Tongue (tissue), 2 donors: ENCODE data around the gene PCAT7. TPM values are rescaled to one million over a fixed set of nuclear protein-coding genes. Genes with fewer than 3 reads are reported as not detected.
"Not testable (repeated sequence)": the region's sequence is repeated elsewhere in the genome, so short reads cannot be mapped to it uniquely, and the experiment has no call there.

Experiments used
- DNase-seq: peaks from one replicate; pipeline ENCODE4 v3.0.0-alpha.2; 2015
- total RNA-seq: library from RNA; depleted of rRNA; stranded (reverse); fragments of >200 nt; gene quantifications from one replicate; pipeline ENCODE4 v1.2.3, GENCODE V29; 2014

Gene PCAT7
- total RNA-seq, 1 donor from 2014 or later = not detected

GRCh38 chr9:94564279-94564678, 9.4 kb downstream of the PCAT7 start:
- DNase-seq = not testable (repeated sequence)

DNA sequence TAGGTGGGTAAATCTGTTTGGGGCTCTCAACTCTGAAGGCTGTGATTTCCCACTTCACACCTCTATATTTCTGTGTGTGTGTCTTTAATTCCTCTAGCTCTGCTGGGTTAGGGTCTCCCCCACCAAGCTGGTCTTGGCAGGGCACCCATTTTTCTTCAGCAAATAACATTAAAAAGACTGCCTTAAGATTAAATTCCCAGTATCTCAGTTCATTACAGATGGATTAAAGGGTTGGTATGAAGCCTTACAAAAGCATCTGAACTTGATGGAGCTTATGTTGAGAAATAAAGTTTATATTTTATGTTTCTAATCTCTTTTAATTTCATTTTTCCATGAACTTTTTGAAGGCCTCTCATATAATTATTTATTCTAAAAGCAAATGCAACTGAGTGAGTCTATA, 11.7 kb downstream of the PCAT7 start:
- DNase-seq = no peak

- DNase-seq = no peak
These were observed 12.4 kb downstream of the PCAT7 start for GRCh38 chr9:94567271-94567670.

DNA sequence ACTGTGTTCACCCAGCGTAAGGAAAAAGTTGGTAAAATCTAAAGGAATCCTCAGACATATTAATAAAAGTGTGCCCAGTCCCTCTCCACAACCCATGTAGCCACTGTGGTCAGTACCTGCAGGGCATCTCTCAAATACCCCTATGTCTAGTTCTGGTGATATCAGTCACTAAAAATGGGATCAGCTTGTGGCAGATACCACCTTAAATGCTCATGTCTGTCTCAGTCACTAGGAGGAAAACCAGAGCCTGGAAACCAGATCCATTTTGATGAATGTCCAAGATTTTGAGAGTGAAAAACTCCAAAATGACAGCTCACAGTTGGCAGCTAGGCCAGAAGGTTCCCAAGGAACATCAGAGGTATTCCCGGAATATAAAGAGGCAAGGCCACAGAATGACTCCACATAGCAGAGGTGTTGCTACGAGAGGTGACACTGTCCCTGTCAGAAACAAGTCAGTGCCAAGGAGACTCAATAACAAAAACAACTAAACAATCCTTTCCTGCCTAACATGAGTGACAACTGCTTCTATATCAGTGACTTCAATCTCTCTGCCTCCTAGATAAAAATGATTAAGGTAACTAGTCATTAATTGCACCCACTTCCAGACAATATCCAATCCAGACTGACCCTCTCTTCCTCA, 13.5 kb downstream of the PCAT7 start:
- DNase-seq = no peak

- no peak for DNase-seq
These were observed 14.3 kb downstream of the PCAT7 start for GRCh38 chr9:94568972-94569712.

DNA sequence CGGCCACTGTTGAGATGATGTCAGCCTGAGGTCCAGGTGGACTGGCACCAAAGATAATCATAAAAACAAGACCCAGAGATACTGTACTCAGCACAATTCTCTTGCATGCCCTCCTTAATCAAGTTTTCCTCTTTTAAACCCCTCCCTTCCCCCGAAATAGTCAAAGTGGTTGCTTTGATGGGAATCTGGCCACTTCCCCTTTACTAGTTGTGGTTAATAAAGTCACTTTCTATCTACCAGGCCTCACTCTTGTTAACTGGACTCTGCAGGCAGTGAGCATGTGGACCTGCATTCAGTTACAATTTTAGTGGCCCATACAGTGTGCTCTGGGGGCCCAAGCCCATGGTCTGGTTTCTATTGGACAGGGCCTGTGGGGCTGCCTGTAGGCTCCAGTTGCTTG, 21.2 kb downstream of the PCAT7 start:
- DNase-seq = no peak

DNA sequence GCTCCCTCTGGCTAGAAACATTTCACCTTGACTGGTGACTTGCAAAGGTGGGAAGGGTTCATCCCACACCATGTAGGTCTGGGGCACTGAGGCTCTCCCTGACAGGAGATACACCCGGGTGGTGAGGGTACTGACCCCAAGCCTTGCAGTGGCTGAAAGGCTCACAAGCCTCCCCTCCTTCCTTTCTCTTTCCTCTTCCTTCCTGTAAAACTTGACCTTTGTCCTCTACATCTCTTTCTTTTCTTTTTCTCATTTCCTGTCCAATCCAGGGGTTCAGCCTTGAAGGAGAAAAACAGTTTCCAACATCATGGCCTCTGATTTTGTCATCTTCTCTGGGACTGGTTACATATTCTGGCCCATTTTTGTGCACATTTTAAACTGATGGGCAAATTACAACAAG, 22.2 kb downstream of the PCAT7 start:
- no peak for DNase-seq

DNA sequence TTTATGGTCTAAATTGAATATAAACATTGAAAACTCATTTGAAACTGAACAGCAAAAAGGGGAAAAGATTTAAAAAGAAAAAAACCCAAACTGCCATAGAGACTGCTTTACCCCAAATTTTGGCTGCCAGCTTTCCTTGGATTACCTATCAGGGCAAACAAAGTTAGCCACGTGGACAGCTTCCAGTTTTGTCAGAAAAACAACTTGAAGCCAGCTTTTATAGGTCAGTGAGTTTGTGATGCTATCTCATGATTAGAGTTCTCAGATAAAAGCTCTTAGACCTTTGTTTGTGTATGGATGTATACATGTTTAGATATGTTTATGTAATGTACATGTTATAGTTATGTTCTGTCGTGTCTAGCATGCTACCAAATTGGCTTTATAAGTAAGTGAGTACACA, 22.7 kb downstream of the PCAT7 start:
- DNase-seq = no peak

- no peak for DNase-seq
These were observed 26.8 kb downstream of the PCAT7 start for GRCh38 chr9:94581728-94582127.

DNA sequence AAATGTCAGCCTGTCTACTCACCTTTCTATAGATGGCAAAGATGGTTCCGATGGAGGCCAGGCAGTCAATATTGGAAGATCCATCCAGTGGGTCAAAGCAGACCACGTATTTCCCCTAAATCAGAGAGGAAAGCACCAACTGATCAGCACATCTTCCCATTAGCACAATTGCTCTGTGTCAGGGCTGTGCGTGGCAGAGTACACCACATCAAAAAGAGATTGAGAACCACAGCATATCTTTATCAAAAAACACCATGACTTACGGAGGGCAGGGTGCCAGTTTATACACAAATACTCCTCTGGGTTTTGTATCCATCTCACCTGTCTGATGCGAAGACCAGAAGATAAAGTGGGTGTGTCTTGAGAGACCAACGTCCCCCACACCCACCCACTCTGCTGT, 29.7 kb downstream of the PCAT7 start:
- no peak for DNase-seq

- no peak for DNase-seq
These were observed 31.4 kb downstream of the PCAT7 start for GRCh38 chr9:94586316-94586715.

DNA sequence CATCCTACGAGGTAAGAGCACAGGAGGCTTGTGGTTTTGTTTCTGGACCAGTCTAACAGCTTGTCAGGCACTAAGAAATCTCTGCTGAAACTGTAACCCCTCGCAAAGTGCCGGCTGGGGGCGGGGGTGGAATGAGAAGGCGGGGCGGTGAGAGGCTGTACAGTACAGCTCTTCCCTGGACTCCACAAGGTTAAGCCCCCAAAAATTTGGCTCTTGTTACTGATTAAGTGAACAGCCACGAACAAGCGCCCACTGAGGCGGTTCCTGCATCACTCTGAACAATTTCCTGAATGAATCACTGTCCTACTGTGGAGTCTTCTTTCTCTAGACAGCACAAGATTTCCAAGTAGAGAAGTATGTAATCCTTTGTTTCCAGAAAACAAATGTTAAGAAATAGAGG, 31.9 kb downstream of the PCAT7 start:
- DNase-seq = no peak

DNA sequence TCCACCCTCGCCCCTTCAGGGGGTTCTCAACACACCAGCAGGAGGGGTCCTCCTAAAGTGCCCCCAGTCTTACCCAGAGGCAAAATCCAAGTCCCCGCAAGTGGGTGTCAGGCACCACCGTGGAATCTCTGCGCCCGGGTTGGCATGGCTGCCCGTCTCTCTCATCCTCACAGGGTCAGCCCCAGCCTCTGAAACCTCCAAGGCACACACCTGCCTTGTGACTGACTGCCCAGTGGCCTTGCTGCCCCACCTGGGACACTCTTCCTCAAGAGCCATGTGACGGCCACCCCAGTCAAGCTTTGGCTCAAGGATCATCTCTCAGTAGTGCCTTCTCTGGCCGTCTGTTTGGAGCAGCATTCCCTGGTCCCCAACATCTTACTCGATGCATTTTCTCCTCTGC, 33.8 kb downstream of the PCAT7 start:
- no peak for DNase-seq

GRCh38 chr9:94591046-94591545, 36.2 kb downstream of the PCAT7 start:
- not testable (repeated sequence) for DNase-seq

GRCh38 chr9:94591876-94592275, 37.0 kb downstream of the PCAT7 start:
- no peak for DNase-seq

DNA sequence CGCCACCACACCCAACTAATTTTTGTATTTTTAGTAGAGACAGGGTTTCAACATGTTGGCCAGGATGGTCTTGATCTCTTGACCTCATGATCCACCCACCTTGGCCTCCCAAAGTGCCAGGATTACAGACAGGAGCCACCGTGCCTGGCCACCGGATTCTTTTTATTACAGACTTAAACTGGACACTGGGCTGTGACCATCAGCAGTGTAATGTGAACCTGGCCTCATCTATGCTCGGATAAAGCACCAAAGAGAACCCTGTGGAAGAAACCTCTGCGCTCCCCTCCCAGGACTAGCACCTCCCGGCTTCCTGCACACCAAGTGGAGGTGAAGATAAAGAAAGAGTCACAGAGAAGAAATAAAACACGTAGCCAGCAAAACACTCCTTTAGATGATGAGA, 37.8 kb downstream of the PCAT7 start:
- DNase-seq = not testable (repeated sequence)

GRCh38 chr9:94593459-94594345, 38.8 kb downstream of the PCAT7 start, which contains the start of gene FBP2:
TSS of gene FBP2 (minus strand) at chr9:94593824. CDS start at chr9:94593726, 98 bp downstream.
- DNase-seq = peak; percentile 49

- DNase-seq = no peak
These were observed 44.2 kb downstream of the PCAT7 start for GRCh38 chr9:94599102-94599501.

DNA sequence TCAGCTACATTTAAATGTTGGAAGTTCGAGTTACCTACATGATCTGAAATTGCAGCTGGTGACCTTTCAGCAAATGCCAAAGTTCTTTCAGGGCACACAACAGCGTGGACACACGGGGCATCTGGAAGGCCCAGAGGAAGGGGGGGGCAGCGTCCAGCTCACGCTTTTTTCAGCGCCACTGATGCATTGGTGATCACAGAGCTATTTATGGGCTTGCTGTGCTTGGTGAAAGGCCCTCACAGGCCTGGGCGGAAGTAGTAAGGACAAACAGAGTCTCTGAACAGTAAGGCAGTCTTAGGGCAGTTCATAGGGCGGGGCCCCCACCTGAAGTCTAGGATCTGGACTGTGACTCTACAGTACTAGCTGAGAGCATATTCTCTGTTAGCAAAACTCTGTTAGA, 45.4 kb downstream of the PCAT7 start:
- peak; percentile 44 for DNase-seq

DNA sequence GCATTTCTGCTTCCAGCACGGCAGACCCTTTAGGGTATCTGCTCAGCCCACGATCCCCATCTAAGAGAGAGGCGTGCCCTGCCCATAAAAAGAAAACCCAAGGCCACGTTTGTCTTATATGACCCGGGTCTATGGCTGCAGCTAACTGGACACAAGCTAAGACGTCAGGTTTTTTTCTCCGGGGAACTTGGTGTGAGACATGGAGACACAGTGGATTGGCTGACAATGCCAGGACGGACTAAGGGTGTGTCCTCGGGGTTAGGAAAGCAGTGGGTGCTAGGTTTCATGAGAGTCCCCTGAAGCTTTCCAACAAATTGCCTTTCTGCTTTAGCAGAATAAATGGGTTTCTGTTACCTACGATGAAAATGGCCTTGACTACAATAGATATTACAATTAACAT, 45.8 kb downstream of the PCAT7 start:
- DNase-seq = no peak

DNA sequence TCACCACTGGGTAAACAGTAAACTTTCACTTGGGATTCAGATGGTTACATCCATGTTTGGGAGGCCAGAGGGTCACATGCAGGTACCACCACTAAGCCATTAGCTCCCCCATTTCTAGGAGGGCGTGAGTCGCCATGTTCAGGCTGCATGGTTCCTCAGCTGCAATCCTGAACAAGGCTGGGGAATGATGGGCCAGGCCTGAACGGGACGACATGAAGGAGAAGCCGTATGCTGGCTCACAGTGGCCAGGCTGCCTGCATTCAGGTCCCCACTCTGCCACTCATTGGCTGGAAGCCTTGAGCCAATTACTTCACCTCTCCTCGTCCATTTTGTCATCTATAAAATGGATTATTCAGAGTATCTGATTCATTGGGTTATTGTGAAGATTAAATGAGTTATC, 47.8 kb downstream of the PCAT7 start:
- DNase-seq = no peak

DNA sequence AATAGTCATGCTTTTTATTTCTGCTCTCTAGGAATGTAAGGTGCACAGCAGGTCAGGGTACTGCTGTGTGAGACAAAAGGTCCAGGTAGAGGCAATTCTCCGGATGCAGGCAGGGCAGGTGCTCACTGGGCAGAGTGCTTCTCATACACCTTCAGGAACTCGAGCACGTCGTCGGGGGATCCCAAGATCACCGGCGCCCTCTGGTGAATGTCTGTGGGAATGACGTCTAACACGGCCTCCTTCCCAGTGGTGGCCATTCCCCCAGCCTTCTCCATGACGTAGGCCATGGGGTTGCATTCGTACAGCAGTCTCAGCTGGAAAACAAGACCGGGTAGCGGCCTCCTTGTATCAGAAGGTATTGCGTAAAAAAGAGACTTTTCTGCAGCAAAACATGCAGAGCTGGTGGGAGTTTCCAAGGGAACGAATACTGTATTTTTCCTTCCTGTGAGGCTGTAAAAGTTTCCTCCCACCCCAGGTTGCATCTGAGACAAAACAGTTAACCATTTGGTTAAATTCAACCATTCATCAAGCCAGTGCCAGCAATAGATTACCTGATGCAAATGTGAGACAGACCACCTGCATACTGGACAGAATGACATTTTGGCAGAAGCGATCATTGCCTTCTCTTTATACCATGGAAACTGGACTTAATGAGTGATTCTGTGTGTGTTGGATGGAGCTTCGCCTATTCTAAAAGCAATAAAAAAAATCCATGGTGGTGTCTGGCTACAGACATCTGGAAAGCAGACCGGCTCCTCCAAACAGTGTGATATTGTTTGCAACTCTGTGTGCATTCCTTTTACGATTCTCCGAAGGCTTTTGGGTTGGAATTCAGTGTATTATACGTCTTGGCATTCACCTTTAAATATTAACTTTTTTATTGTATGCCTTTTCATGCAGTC, 48.6 kb downstream of the PCAT7 start:
- DNase-seq = peak; percentile 83
